ENCODE data around the gene CTBP2.

GRCh38 chr10:124997771-124998623 lies 162.4 kb downstream of the CTBP2 start:
- TF ChIP-seq ELF4 (IDR thresholded peaks at IDR 0.05) (no peak), ARNT (IDR thresholded peaks at IDR 0.05) (no peak), SP1 (IDR thresholded peaks at IDR 0.05) (no peak), PKNOX1 (IDR thresholded peaks at IDR 0.05) (no peak)
